GM18868 (cell line): Measurements from ENCODE around the gene PIAS2.
"Not testable (repeated sequence)": the region's sequence is repeated elsewhere in the genome, so short reads cannot be mapped to it uniquely, and the experiment has no call there.

Experiments
- ATAC-seq: cut with Tn5 transposase; IDR thresholded peaks from one replicate; pipeline ENCODE4 v1.9.1; 2021; ENCODE audit warnings: mild to moderate bottlenecking, moderate library complexity; ENCODE audit not compliant: unreplicated experiment

The PIAS2 gene

DNA sequence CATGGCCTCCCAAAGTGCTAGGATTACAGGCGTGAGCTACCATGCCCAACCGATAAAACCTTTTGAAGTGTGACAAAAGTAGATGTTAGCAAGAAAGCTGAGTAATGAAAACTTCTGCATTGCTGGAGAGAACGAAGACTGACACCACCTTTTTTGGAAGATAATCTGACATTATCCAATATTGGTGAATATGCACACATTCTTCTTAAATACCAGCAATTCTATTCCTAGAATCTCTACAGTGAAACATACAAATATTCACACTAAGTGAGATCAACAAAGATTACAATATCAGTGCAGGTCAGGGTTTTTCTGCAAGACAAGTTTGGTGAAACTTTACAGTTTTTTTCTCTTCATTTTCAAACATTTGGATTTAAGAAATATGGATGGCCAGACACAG is 7.8 kb downstream of the PIAS2 start:
- no peak for ATAC-seq

GRCh38 chr18:46903406-46903805 is 13.9 kb downstream of the PIAS2 start:
- no peak for ATAC-seq

- peak; percentile 94 for ATAC-seq
Observed at GRCh38 chr18:46899274-46899948, 17.9 kb downstream of the PIAS2 start.

GRCh38 chr18:46894124-46894523 is 23.2 kb downstream of the PIAS2 start:
- ATAC-seq: no peak

- ATAC-seq: no peak
Observed at GRCh38 chr18:46893360-46893759, 23.9 kb downstream of the PIAS2 start.

DNA sequence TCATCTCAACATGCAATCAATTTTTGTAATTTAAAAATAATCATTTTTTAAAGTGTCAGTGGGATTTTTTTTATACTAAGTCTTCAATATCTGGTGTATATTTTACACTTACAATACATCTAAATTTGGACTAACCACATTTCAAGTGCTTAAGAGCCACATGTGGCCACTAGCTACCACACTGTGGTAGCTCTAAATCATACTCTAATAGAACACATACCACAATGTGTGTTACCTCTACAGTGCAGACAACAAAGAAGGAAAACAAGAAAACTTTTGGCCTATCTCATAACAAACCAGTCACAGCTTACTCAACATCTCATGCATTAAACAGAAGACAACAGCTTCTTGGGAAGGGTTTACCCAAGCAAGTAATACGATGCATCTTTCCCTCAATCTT is 24.5 kb downstream of the PIAS2 start:
- ATAC-seq: no peak

DNA sequence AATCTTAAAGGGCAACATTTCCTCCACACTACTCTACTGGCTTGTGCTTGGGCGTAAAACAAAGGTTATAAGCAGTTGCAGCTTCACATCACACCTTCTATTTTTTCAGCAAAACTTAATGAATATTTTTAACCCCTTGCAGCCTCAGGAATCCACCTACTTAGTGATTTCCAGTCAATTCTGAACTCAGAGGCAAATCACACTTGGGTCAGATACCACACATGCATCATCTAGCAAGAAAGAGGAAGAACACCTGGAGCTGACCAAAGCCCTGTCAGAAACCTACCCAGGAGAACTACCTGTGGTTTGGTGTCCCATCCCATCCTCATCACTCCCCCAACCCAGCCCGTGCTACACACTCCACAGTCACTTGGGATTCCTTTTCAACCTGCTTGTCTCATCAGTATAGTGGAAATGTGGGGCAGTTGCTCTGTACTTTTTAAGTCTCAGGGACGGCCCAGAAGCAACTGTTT is 25.5 kb downstream of the PIAS2 start:
- ATAC-seq: peak; percentile 89

GRCh38 chr18:46888965-46889364 is 28.3 kb downstream of the PIAS2 start:
- ATAC-seq: no peak

DNA sequence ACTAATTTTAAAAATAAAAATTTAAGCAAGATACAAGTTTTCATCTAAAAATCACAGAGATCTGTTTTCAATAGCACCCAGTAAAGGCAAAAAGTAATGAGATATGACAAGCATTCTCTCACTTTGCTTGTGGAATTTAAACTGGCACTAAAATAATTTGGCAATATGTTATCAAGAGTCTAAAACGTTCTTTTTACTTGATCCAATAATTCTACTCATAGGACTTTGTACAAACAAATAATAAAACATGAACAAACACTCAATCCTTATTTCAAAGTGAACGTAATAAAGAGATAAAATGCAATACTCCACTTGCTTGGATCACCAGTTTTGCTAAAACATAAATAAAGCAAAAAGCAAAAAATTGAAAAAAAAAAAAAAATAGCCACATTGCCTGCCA is 30.4 kb downstream of the PIAS2 start:
- no peak for ATAC-seq

DNA sequence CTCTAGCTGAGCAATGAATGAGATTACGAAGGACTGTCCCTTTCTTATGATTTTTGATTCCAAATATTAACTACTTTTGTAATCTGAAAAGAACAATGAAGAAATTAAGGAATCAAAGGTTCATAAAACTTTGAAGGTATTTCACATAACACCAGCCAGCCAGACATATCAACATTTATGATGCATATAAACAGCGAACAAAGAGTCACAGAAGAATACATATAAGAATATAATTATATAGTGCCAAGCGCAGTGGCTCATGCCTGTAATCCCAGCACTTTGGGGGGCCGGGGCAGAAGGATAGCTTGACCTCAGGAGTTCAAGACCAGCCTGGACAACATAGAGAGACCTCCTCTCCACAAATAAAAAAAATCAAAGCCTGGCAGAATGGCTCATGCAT is 34.1 kb downstream of the PIAS2 start:
- ATAC-seq: no peak

DNA sequence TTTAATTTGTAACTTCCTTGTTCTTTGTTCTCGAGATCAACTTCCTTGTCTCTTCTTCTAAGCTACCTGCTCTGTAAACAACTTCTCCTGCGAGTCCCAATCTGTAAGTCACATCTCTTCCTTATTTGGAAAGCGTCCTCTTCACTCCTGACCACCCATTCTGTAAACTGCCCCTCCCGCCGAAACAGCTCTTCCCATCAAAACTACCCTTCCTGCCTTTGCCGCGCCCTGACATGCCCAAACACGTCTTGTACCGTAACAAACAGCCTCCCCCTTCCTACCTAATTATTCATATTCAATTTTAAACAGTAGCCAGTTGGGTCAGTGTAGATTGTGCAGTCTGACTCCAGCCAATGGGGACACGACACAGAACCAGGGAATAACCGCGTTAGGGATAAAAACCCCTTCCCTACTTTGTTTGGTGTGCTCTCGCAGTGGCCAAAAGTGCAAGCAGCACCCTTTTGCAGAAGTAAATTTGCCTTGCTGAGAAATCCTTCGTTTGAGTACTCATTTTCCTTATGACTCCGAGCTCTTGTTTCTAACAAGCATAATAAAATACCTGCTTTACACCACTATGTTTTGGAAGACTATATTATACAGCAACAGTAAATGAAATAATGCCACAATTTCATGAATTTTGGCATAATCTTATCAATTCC is 39.8 kb downstream of the PIAS2 start:
- no peak for ATAC-seq

DNA sequence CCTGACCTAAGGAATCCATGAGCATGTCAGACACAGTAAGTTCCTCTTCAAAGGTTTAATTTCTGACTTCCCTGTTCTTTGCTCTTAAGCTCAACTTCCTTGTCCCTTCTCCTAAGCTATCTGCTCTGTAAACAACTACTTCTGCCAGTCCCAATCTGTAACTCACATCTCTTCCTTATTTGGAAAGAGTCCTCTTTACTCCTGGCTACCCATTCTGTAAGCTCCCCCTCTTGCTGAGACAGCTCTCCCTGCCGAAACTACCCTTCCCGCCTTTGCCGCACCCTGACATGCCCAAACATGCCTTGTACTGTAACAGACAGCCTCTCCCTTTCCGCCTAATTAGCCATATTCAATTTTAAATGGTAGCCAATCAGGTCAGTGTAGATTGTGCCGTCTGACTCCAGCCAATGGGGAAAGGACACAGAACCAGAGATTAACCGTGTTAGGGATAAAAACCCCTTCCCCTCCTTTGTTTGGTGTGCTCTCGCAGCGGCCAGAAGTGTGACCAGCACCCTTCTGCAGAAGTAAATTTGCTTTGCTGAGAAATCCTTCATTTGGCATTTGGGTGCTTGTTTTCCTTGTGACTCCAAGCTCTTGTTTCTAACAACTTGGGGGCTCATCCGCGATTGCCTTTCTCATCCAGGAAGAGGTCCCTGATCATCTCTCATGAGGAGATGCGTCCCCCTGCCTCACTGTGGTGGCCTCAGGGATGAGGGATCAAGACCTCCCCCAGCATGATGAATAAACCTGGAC is 49.0 kb downstream of the PIAS2 start:
- ATAC-seq: no peak

- no peak for ATAC-seq
Observed at GRCh38 chr18:46867367-46868143, 49.8 kb downstream of the PIAS2 start.

GRCh38 chr18:46866523-46866922 is 50.8 kb downstream of the PIAS2 start:
- no peak for ATAC-seq

GRCh38 chr18:46865245-46865644 is 52.1 kb downstream of the PIAS2 start:
- not testable (repeated sequence) for ATAC-seq

GRCh38 chr18:46859855-46860254 is 57.5 kb downstream of the PIAS2 start:
- peak; percentile 68 for ATAC-seq

- no peak for ATAC-seq
Observed at GRCh38 chr18:46858290-46858689, 59.0 kb downstream of the PIAS2 start.

DNA sequence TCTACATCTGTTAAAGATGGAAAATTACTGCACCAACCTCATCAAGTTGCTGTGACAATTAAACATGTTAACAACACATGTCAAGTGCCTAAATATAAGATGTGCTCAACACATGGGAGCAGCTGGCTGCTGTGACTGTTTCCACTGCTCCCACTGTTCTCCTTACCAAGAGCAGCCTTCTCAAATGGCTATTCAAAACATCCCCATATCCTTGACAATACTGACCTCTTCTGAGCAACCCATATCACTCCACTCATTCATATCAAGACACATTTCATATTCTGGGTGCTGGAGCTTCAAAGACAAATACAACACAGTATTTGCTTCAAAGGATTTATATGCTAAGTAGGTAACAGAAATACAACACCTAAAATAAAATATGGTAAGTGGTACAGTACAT is 60.3 kb downstream of the PIAS2 start:
- no peak for ATAC-seq

DNA sequence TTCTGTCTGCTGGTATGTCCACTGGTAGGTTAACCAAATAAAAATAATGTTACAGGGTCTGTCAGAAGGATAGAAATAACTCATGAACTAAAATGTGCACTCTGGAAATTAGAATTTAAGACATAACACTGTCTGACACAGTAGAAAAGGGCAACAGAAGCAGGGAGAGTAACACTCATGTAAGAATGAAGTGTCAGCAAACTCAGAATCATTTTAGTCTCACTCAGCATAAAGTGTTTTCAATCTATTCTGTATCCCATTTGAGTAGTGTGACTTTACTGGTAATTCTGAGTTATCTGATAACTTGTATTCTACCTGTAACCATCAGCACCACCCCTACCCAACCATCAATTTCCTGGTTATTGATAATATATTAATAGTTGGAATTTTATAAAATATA is 68.3 kb downstream of the PIAS2 start:
- ATAC-seq: no peak

- ATAC-seq: no peak
Observed at GRCh38 chr18:46843372-46843771, 73.9 kb downstream of the PIAS2 start.

DNA sequence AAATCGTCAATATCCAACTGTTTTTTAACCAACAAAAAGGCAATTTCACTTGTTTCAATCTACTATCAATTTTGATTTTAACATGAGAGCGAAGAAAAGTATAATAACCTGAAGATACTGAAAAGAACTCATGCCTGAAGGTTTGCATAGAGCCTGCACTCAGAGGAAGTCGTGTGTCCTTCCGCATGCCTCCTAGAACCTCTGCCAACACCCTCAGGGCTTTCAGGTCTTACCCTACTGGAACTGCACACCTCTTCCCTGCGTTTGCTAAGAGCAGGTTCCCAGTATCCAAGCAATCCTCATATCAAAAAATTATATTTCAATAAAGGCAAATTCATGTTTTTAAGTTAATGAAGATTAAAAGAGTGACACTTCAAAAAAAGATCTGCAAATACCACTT is 74.7 kb downstream of the PIAS2 start:
- no peak for ATAC-seq
